SHP77 (cell line): Measurements from ENCODE around the gene MLN.

Experiments
- DNase-seq, 2 experiments: peaks; one replicate each; lab custom pipeline; 2025; lab: John Stamatoyannopoulos, UW

The MLN gene

DNA sequence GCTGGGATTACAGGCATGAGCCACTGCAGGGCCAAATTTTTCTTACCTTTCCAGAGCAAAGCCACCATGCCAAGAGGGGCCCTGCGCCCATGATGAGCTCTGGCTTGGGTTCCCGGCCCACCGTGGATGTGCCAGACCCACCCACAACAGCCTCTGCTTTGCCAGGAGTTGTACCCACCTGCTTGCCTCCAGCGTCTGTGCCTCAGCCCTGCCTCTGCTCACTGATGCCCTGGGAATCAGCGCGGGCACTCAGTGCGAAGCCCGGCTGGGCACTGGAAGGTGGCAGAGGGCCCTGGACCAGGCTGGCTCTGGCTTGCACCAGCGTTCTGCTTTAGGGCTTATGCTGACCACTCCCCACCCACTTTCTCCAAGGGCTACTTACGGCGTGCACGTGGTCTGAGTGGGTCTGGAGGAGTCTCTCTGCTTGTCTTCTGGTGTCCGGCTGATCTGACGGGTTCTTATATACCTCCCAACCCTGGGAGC is at the start of gene MLN:
Gene MLN (minus strand): TSS at position 433 of the 483 bp plus-strand sequence. CDS start 2,840 bp downstream, outside the sequence.
- DNase-seq: no peak

DNA sequence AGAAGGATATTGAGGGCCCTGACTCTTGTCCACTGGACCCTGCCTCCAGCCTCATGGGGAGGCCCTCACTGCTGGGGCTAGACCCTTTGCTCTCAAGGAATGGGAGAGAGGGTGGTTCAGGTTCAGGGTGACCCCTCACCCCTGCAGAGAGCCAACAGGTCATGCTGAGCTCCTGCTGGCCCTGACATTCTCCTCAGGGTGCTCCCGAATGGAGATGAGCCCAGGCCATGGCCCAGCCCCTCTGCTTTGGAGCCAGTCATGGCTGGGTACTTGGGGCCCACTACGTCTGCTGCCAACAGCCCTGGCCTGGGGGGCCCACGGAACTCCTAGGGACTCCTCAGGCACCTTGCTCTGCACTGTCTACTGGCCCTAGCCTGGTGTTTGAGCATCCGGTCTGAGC is 49.2 kb upstream of the MLN start:
- no peak for DNase-seq

DNA sequence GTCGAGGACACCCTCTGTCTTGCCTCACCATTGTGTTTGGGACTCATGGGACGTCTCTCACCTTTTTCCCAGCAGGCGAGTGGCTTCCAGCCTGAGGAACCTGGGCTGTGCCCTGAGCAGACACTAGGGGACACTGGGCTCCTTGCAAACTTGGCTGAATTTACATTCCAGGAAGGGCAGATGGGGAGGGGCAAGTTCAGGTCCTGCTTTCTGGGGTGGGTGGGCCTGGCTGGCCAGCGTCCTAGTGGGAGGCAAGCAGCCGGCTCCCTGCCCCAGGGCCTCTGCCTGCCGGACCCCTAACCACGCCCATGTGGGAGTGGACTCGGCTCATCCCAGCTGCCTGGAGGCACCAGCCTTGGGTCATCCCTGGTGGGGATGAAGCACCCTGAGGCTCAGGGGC is 48.2 kb upstream of the MLN start:
- DNase-seq: peak in 1 of 2 experiments; percentile 24

GRCh38 chr6:33850869-33851541 is 47.2 kb upstream of the MLN start:
- peak; percentile 17 to 36 for DNase-seq

DNA sequence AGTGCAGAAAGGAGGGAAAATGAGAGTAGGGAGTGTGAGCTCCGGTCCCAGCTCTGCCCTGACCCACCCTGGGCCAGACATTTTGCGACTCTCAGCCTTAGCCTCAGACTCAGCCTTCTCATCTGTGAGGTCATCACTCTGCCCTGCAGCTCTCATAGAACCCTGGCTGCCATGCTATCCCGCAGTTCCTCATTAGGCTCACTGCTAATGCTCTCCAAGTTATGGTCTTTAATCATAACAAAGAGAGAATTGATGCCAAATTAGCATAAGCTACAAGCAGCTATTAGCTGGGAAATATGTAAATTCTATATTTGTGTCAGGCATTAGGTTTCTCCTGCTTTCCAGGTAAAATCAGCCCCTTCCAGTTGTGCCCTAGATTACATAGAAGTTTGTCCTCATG is 46.5 kb upstream of the MLN start:
- no peak for DNase-seq

DNA sequence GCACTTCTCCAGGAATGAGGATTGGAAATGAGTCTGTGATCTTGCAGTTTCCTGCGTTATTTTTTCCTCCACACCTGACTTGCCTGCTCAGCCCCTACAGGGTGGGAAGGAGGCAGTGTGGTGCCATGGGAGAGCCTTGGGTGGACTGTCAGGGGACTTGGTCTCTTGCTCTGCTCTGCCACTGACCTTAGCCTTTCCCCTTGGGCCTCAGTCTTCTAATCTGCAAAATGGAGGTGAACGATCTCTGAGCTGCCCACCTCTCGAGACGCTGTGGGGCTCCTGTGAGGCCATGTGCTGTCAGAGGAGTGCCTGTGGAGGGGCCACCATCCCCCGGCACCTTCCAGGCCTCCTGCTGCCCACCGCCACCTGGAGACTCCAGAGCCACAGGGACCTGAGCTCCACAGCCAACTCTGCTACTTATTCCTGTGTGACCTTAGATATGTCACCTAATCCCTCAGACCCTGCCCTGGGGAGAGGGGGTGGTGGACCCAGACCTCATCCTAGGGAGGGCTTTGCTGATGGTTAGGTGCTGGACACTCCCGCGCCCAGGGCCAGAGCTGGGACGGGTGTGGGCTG is 45.8 kb upstream of the MLN start:
- no peak for DNase-seq

DNA sequence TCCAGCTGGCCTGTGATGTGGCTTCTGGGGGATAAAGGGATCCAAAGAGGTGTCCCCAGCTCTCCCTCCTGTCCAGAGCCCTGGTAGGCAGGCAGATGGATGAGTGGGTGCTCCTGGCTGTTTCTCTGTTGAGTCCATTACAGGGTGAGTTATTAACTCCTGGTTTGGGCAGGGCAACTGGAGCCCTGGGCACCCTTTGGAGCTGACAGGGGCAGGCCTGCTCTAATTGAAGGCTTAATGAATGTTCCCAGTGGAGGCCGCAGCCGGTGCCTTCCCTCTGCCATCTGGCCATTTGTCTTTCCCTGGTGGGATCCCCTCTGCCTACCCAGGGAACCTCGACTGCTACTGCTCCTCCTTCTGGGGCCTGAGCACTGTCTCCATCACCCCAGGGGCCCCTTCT is 44.7 kb upstream of the MLN start:
- no peak for DNase-seq

GRCh38 chr6:33847867-33848266 is 44.1 kb upstream of the MLN start:
- no peak for DNase-seq

DNA sequence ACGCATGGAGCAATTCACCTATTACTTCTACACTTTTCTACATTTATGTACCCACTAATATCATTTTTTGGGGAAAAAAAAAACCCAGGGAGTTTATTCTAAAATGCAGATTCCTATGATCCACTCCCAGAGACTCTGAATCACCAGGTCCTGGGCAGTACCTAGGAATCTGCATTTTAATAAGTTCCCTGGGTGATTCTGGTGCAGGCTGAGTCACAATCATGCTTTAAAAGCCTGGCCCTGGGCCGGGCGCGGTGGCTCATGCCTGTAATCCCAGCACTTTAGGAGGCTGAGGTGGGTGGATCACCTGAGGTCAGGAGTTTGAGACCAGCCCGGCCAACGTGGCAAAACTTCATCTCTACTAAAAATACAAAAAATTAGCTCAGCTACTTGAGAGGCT is 43.3 kb upstream of the MLN start:
- DNase-seq: no peak

DNA sequence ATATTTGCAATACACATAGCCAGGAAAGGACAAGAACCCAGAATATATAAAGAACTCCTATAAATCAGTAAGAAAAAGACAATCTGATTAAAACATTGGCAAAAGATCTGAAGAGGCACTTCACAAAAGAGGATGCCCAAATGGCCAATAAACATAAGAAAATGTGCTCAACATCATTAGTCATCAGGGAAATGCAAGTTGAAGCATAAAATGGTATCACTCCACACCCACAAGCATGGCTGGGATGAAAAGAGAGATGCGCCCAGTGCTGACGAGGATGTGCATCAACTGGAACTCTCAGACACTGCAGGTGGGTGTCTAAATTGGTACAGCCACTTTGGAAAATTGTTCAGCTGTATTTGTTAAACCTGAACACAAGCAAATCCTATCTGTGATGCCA is 42.4 kb upstream of the MLN start:
- DNase-seq: no peak

DNA sequence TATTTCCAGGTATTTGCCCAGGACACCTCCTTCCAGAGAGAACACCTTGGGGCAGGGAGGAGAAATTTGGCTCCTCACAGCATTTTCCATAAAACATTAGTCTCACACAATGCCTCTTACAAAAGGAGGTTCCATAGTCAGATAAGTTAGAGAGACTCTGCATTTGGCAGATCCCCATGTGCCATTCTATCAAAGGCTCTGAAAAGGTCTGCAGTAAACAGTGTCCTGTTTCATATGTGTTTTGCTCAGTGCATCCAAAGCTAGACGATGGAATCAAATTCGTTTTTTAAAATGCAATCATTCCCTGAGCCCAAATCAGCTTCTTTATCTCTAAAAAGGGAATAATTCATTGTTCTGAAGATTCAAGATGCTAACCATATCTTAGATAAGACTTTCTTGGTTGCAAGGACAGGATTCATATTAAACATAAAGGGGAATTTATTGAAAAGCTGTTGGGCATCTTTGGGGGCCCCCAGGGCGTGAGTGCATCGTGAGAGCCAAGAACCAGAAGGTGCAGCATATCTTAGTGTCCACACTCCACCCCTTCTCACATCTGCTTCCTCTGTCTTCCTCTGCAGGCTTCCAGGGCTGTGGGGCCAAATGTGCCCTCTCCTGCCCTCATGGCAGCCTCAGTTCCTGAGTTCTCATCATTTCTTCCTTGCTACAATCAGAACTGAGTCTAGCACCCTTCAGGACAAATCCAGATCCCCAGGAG is 41.4 kb upstream of the MLN start:
- DNase-seq: no peak

GRCh38 chr6:33843131-33844121 is 39.6 kb upstream of the MLN start:
- no peak for DNase-seq

DNA sequence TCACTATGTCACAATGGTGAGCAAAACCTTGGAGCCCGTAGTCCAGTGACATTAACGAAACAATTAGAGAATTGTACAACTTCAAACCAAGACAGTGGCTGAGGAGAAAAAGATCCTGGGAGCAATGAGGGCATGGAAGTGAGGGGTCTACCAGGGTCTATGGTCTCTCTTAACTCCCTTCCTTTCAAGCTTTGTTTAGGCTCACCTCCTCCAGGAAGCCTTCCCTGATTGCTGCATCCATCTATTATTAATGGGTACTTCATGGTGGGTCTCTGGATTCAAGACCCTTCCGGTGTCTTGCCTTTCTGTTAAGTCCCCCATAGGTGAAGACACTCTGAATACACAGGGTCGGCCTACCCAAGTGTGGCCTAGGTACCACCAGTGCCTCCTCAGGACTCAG is 38.1 kb upstream of the MLN start:
- no peak for DNase-seq

DNA sequence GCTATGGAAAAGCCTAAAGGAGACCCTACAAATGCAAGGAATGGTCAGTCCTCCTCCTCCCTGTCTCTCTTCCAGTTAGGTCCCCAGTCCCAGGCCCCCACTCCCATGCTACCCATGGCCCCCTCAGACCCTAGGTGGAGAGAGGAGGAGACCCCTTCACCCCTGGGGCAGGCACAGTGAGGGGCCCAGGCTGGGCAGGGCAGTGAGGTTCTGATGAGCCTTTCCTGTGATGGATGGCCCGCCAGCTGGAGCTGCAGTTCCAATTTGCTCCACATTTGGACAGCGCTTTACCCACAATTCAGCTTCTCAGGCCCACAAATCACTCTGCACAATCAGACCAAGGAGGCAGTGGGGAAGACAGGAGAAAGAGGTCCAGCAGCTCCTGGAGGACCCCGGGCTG is 37.3 kb upstream of the MLN start:
- DNase-seq: no peak

DNA sequence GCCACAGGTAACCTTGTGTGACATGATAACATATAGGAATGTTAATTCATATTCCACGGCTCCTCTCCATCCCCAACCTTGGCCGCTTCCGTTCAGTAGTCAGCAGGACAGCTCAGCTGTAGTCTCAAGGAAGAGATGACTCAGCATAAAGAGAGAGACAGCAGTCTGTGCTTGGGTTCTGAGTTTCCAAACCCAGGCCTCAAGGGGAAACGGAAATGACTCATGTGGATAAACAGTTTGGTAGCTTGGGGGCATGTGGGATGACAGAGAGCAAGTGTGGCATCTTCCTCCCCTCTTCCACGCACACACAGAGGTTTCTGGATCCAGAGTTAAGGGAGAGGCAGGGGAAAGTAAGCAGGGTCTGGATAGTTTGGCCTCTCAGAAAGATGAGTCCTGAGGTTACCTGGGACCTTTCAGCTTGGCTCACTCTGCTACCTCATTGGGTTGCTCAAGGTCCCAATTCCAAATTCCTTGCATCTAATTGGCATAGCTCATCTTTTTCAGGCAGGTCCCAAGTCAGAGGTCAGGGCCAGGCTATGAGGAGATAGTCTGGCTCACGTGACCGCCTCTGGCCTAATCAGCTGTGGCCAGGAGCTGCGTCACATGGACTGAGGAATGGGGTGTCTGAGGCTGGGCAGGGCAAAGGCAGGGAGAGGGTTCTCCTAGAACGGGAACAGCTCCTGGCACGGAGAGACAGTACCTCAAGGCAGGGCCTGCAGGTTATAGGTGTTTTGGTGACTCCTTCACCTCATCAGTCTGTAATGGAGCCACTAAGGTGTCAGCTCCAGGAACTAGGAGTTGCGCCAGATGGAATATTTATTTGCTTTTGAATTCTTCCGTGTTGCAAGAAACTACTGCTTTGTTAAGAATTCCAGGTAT is 36.5 kb upstream of the MLN start:
- DNase-seq: peak; percentile 91

DNA sequence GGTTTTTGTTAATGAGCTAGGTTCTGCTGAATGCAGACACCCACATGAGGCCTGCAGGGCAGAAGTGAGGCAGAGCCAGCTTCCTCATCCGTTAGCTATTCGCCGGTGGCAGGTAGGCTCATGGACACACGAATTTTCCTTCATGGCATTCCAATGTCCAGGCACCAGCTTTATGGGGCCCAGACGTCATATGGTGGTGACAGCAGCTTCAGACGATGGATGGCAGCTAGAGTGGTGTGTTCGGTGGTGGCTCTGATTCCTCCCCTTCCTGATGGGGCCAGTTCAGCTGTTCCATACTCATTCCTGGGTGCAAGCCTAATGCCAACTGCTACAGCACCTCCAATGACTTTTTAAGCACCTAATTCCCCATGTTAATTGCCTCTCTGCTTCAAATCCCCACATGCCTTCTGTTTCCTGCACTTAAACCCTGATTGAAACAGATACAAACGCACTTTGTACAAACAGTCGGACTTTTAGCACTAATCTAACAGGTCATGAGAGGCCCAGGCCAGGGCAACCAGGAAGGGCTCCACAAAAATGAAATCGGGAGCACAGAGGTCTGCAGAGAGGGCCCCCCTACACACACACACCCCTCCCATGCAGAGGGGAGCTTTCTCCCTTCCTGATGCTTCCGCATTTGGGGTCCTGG is 35.7 kb upstream of the MLN start:
- peak in 1 of 2 experiments; percentile 44 for DNase-seq

- peak; percentile 45 to 51 for DNase-seq
Observed at GRCh38 chr6:33838983-33839382, 35.2 kb upstream of the MLN start.

GRCh38 chr6:33837971-33838665 is 34.3 kb upstream of the MLN start:
- DNase-seq: peak in 1 of 2 experiments; percentile 27

GRCh38 chr6:33836806-33837469 is 33.1 kb upstream of the MLN start:
- no peak for DNase-seq
